OCI-LY3 (cell line): ENCODE measurements around the gene DSCAM.

Experiments used
- H2AFZ ChIP-seq: fragments of 200-600, 300-600 bp; shearing (Covaris generic); 2 replicates; pipeline ENCODE4 v1.6.0; 2014; ENCODE audit warnings: antibody characterized with exemption, low read depth, low read length
- H3K27ac ChIP-seq: fragments of 200-600, 300-600 bp; sonication (generic); 2 replicates; pipeline ENCODE4 v1.5.1; 2014; ENCODE audit warnings: mild to moderate bottlenecking, low read length, moderate library complexity, mixed read lengths
- H3K27me3 ChIP-seq: fragments of 200-600, 300-600 bp; sonication (generic); 2 replicates; pipeline ENCODE4 v1.6.1; 2014; ENCODE audit warnings: low read depth, low read length, mixed read lengths
- H3K36me3 ChIP-seq: fragments of 200-600, 300-600 bp; sonication (generic); replicated peaks from 2 replicates; pipeline ENCODE3; 2014; ENCODE audit warnings: low read depth, low read length, mixed read lengths
- H3K4me1 ChIP-seq: fragments of 300-600, 200-600 bp; sonication (generic); 2 replicates; pipeline ENCODE4 v1.6.1; 2014; ENCODE audit warnings: low read length, mixed read lengths
- H3K4me2 ChIP-seq: fragments of 200-600, 300-600 bp; sonication (generic); 2 replicates; pipeline ENCODE4 v1.6.1; 2014; ENCODE audit warnings: low read length, mixed read lengths
- H3K4me3 ChIP-seq: fragments of 300-600, 200-600 bp; sonication (generic); 2 replicates; pipeline ENCODE4 v1.5.1; 2014; ENCODE audit warnings: antibody characterized with exemption, mild to moderate bottlenecking, low read length, moderate library complexity
- H3K79me2 ChIP-seq: fragments of 300-600, 200-600 bp; shearing (Covaris generic); 2 replicates; pipeline ENCODE4 v1.6.1; 2014; ENCODE audit warnings: mild to moderate bottlenecking, low read length, mixed read lengths
- H3K9ac ChIP-seq: fragments of 300-600, 200-600 bp; shearing (Covaris generic); 2 replicates; pipeline ENCODE4 v1.6.0; 2014; ENCODE audit warnings: mild to moderate bottlenecking, low read length, moderate library complexity
- H3K9me3 ChIP-seq: fragments of 200-600, 300-600 bp; shearing (Covaris generic); 2 replicates; pipeline ENCODE4 v1.6.1; 2014; ENCODE audit warnings: low read length, mixed read lengths; ENCODE audit not compliant: insufficient read depth
- H4K20me1 ChIP-seq: fragments of 200-600, 300-600 bp; sonication (generic); 2 replicates; pipeline ENCODE4 v1.6.1; 2016; ENCODE audit warnings: low read length, mixed read lengths; ENCODE audit not compliant: insufficient read depth
- EZH2phosphoT487 ChIP-seq: fragments of 200-600 bp; shearing (Covaris generic); IDR thresholded peaks from 2 replicates; pipeline ENCODE4 v1.6.1; 2018; ENCODE audit warnings: antibody characterized with exemption, mixed run types, low read depth
- TF ChIP-seq, protein P1 (sequence below): fragments of 200-600, 300-600 bp; sonication (generic); IDR thresholded peaks from 2 replicates; pipeline ENCODE4 v1.5.1; 2014; ENCODE audit warnings: antibody characterized with exemption, low read length, low read depth

The DSCAM gene

DNA sequence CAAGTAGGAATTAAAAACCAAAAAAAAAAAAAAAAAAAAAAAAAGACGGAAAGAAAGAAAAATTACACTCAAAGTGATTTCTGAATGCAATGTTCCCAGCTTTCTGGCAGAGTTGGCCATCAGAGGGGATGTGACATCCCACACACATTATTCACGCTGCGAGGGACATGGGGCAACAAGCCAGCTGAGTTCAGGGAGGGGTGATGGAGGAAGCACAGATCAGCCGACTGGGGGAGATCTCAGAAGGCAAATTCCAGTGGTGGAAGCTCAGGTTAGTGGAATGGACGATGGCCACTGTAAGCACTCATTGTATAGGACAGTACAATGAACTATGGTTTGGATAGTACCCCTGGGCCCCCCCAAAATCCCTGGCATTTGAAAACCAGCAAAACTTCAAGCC lies 667.8 kb downstream of the DSCAM start:
- no peaks in the 10 kb centered on the region for H3K4me1 ChIP-seq
- H3K79me2 ChIP-seq: no peaks in the 10 kb centered on the region
- TF ChIP-seq, protein P1, sequence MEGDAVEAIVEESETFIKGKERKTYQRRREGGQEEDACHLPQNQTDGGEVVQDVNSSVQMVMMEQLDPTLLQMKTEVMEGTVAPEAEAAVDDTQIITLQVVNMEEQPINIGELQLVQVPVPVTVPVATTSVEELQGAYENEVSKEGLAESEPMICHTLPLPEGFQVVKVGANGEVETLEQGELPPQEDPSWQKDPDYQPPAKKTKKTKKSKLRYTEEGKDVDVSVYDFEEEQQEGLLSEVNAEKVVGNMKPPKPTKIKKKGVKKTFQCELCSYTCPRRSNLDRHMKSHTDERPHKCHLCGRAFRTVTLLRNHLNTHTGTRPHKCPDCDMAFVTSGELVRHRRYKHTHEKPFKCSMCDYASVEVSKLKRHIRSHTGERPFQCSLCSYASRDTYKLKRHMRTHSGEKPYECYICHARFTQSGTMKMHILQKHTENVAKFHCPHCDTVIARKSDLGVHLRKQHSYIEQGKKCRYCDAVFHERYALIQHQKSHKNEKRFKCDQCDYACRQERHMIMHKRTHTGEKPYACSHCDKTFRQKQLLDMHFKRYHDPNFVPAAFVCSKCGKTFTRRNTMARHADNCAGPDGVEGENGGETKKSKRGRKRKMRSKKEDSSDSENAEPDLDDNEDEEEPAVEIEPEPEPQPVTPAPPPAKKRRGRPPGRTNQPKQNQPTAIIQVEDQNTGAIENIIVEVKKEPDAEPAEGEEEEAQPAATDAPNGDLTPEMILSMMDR: no peak
- no peak for TF ChIP-seq EZH2phosphoT487
- no peak overlapping the region for H3K9ac ChIP-seq
- H3K4me2 ChIP-seq: no peak overlapping the region
- no peaks in the 10 kb centered on the region for H3K27me3 ChIP-seq
- H2AFZ ChIP-seq: no peak overlapping the region
- no peaks in the 10 kb centered on the region for H4K20me1 ChIP-seq
- no peak overlapping the region for H3K4me3 ChIP-seq
- H3K27ac ChIP-seq: no peak overlapping the region
- no peaks in the 10 kb centered on the region for H3K36me3 ChIP-seq
- H3K9me3 ChIP-seq: no peaks in the 10 kb centered on the region

DNA sequence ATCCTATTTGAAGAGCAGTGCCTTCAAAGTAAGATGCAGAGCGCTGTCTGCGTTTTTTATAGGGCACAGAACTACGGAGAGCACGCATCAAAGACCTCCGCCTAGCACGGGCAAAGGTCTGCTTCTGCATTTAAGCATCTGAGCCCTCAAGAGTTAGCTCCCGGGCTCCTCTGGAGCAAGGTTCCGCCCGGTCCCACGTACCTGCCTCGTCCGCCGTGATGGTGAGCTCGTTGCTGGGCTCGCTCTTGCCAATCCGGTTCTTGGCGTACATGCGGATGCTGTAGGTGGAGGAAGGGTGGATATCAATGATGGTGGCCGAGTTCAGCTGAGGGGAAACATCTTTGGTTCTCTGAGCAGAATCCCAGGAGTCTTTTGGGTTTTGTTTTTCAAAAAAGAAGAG lies 668.2 kb downstream of the DSCAM start:
- no peak overlapping the region for H3K27ac ChIP-seq
- TF ChIP-seq, protein P1: no peak
- no peak for TF ChIP-seq EZH2phosphoT487

DNA sequence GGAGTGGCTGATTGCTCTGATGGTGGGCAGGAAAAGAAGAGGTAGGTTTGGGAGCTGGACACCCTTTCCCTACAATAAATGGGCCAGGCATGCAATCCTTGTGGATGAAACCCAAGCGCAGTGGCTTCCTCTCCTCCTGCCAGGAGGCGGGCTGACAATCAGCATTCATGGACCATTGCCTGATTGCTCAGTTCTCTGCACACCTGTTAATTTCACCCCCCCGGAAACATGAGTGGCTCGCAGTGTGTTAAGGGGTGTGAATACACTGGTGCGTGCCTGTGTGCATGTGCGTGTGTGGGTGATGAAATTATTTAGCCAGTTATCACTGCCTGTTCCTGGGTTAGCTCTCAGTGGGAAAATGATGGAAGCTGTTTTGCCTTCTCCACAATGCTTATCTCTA lies 669.0 kb downstream of the DSCAM start:
- no peak overlapping the region for H3K27ac ChIP-seq
- no peaks in the 10 kb centered on the region for H3K27me3 ChIP-seq
- TF ChIP-seq EZH2phosphoT487: no peak
- TF ChIP-seq, protein P1: no peak
- H2AFZ ChIP-seq: no peak overlapping the region
- no peak overlapping the region for H3K4me3 ChIP-seq
- no peaks in the 10 kb centered on the region for H3K4me1 ChIP-seq
- H3K79me2 ChIP-seq: no peaks in the 10 kb centered on the region
- H3K4me2 ChIP-seq: no peak overlapping the region
- no peak overlapping the region for H3K9ac ChIP-seq
- H3K36me3 ChIP-seq: no peaks in the 10 kb centered on the region
- no peaks in the 10 kb centered on the region for H3K9me3 ChIP-seq
- H4K20me1 ChIP-seq: no peaks in the 10 kb centered on the region

More for the DNA sequence above, 668.2 kb downstream of the DSCAM start:
- Histone ChIP-seq H3K9ac (no peak overlapping the region), H3K4me1 (no peaks in the 10 kb centered on the region), H3K36me3 (no peaks in the 10 kb centered on the region), H3K4me3 (no peak overlapping the region), H4K20me1 (no peaks in the 10 kb centered on the region), H3K4me2 (no peak overlapping the region), H3K79me2 (no peaks in the 10 kb centered on the region), H3K9me3 (no peaks in the 10 kb centered on the region), H2AFZ (no peak overlapping the region), H3K27me3 (no peaks in the 10 kb centered on the region)

DNA sequence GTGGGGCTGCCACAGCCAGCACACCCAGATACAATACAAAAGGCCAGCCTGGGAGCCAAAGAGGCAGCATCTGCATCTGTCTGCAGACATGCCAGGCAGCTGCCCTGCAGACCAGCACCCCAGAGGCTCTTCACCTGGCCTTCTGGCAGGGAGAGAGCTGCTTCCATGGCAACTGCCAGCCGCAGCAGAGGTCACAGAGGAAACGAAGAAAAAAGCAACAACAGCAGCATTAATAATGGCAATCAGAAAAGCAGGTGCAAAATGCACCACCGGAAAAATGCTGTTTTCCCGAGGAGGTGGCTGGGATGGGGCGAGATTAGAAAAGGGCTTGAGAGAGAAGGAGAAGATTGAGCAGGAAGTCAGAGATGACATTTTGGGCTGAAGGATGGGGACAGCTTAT lies 670.2 kb downstream of the DSCAM start:
- Histone ChIP-seq H3K36me3 (no peaks in the 10 kb centered on the region), H3K79me2 (no peaks in the 10 kb centered on the region), H3K27ac (no peak overlapping the region), H3K27me3 (no peaks in the 10 kb centered on the region), H3K9ac (no peak overlapping the region), H3K4me2 (no peak overlapping the region), H4K20me1 (no peaks in the 10 kb centered on the region), H3K4me1 (no peaks in the 10 kb centered on the region), H2AFZ (no peak overlapping the region), H3K9me3 (no peaks in the 10 kb centered on the region), H3K4me3 (no peak overlapping the region)
- no peak for TF ChIP-seq EZH2phosphoT487
- TF ChIP-seq, protein P1: no peak
